Measurements from ENCODE around the gene C16orf96. TPM values are rescaled to one million over a fixed set of nuclear protein-coding genes. Genes with fewer than 3 reads are reported as not detected.

The C16orf96 gene
- total RNA-seq, 1 experiment from 2014 or later = 1.4 TPM

DNA sequence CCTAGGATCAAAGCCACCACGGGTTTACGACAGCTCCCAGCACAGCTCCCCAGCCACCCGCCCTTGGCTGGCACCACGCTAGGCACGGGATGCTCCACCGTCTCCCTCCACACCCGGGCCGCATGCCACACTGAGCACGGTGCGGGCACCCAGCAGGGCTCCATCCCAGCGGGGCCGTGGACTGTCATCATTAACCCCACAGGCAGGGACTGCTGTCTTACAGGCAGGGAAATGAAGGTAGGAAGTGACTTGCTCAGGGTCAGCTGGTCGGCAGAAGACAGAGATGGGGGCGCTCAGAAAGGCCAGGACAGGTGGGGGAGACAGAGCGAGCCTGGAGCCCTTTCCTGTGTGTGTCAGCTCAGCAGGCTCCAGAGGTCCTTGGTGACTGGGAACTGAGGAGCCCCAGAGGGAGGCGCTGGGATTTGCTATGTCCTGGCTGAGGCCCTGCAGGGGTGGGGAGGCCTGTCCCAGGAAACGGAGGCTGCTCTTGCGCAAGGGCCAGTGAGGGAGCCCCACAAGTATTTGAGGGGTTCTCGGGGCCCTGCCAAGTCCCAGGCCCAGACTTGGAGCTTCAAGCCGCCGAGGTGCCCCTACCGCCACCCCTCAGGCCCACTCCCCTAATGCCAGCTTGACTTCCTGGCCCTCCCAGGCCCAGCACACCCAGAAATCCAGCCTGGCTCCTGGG lies 55.3 kb downstream of the C16orf96 start:
- H3K4me3 Mint-ChIP-seq = no peak overlapping the region
- H3K27ac Mint-ChIP-seq = peak overlapping the region; percentile 63 to 94 (median 81); a peak in 4 of 7 replicates
- Histone ChIP-seq H3K9ac (ENCODE audit: extremely low read depth, insufficient read length, low read length) (no peak overlapping the region), H3K14ac (ENCODE audit: insufficient read depth, low read length) (no peak overlapping the region; the same call in 1 of the 2 replicates), H2BK5ac (ENCODE audit: insufficient read length, low read length) (no peak overlapping the region), H2BK12ac (ENCODE audit: insufficient read length, low read depth, low read length) (peak overlapping the region; percentile 85), H3T11ph (ENCODE audit: low read length) (no peak overlapping the region), H3K79me1 (ENCODE audit: insufficient read depth, low read depth, low read length, poor library complexity, severe bottlenecking) (peaks cover 7% of the 10 kb centered on the region), H2AFZ (ENCODE audit: low read length) (no peak overlapping the region), H3K27me3 (ENCODE audit: insufficient read depth, low read length) (no peaks in the 10 kb centered on the region), H2BK120ac (ENCODE audit: low read depth, low read length, poor library complexity, severe bottlenecking) (no peak overlapping the region), H4K91ac (ENCODE audit: insufficient read length, low read depth, low read length) (no peak overlapping the region), H3K27ac (ENCODE audit: insufficient read length, low read depth, low read length) (no peak overlapping the region), H3K4me2 (ENCODE audit: insufficient read depth, insufficient read length, low read length) (no peak overlapping the region), H3K56ac (ENCODE audit: insufficient read length, low read depth, low read length) (no peak overlapping the region), H4K20me1 (ENCODE audit: control insufficient read depth, insufficient read depth, insufficient read length) (no peaks in the 10 kb centered on the region), H2BK15ac (ENCODE audit: low read depth, low read length) (peak overlapping the region; percentile 29; the same call in 1 of the 2 replicates), H3K23ac (ENCODE audit: insufficient read length, low read depth, low read length) (no peak overlapping the region), H2AK5ac (ENCODE audit: insufficient read length, low read length) (no peak overlapping the region), H3K9me3 (ENCODE audit: control insufficient read depth, low read depth, low read length) (no peaks in the 10 kb centered on the region), H3K4me1 (ENCODE audit: insufficient read depth, low read length) (no peaks in the 10 kb centered on the region), H3K4ac (ENCODE audit: low read depth, low read length) (no peak overlapping the region; the same call in 1 of the 2 replicates), H4K8ac (replicated peaks; ENCODE audit: insufficient read length, low read depth, low read length) (no peak overlapping the region), H3K79me2 (ENCODE audit: insufficient read depth, low read length) (peaks cover 20% of the 10 kb centered on the region; the same call in 1 of the 2 replicates), H3K23me2 (ENCODE audit: insufficient read length, low read depth, low read length, poor library complexity, severe bottlenecking) (peaks cover 9% of the 10 kb centered on the region), H2BK20ac (ENCODE audit: low read depth, low read length, poor library complexity, severe bottlenecking) (no peak overlapping the region), H4K5ac (ENCODE audit: insufficient read length, low read depth, low read length) (no peak overlapping the region), H3K18ac (ENCODE audit: insufficient read length, low read depth, low read length) (no peak overlapping the region)
- peaks cover under 1% of the 10 kb centered on the region; the same call in 1 of the 2 replicates for H3K27me3 Mint-ChIP-seq (ENCODE audit: low read depth)
- peaks cover 0 to 24% (median 6%) of the 10 kb centered on the region in 3 experiments; a peak in 5 of 7 replicates for H3K36me3 Mint-ChIP-seq (ENCODE audit: insufficient read depth in 1 of 3, low read depth in 3 of 3)
- DNase-seq = no peak
- TF ChIP-seq, protein P1, sequence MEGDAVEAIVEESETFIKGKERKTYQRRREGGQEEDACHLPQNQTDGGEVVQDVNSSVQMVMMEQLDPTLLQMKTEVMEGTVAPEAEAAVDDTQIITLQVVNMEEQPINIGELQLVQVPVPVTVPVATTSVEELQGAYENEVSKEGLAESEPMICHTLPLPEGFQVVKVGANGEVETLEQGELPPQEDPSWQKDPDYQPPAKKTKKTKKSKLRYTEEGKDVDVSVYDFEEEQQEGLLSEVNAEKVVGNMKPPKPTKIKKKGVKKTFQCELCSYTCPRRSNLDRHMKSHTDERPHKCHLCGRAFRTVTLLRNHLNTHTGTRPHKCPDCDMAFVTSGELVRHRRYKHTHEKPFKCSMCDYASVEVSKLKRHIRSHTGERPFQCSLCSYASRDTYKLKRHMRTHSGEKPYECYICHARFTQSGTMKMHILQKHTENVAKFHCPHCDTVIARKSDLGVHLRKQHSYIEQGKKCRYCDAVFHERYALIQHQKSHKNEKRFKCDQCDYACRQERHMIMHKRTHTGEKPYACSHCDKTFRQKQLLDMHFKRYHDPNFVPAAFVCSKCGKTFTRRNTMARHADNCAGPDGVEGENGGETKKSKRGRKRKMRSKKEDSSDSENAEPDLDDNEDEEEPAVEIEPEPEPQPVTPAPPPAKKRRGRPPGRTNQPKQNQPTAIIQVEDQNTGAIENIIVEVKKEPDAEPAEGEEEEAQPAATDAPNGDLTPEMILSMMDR (conservative IDR thresholded peaks at IDR 0.05) = no peak
- peaks cover 13 to 21% of the 10 kb centered on the region in 2 experiments for H3K4me1 Mint-ChIP-seq
- H3K9me3 Mint-ChIP-seq = no peaks in the 10 kb centered on the region
- WGBS (ENCODE audit: extremely low coverage, insufficient read length, low lambda C conversion rate) = no CpG with 5 or more reads among the region's 22 CpGs
